ENCODE results near the gene PCNX1.

DNA sequence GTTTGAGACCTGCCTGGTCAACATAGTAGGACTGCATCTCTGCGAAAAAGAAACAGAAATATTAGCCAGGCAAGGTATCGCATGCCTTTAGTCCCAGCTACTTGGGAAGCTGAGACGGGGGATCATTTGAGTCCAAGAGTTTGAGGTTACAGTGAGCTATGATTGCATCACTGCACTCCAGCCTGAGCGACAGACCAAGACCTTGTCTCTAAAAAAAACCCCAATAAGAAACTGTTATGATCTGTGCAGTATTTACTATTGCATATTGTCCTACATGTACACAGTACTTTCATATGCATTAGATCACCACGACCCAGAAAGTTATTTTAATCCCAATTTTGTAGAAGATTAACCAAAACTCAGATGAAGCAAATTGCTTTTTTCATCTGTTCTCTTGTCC lies 187.5 kb downstream of the PCNX1 start:
- TF ChIP-seq CTCF (IDR thresholded peaks at IDR 0.05; ENCODE audit: insufficient read depth, low read length, poor library complexity, severe bottlenecking) (no peak), EZH2phosphoT487 (conservative IDR thresholded peaks at IDR 0.05; ENCODE audit: low read length) (no peak)

Data from SU-DHL-6 (cell line).